K562 (cell line): ENCODE measurements around the gene PDLIM7.

Source experiments
- EZH2 ChIP-seq: IDR thresholded peaks from 2 replicates; pipeline ENCODE4 v1.6.1; 2012; ENCODE audit warnings: low read depth, mild to moderate bottlenecking, inconsistent platforms, low read length, borderline replicate concordance
- GTF2A2 ChIP-seq: IDR thresholded peaks from 2 replicates; pipeline ENCODE4 v1.6.1; 2016; ENCODE audit warnings: mild to moderate bottlenecking, missing genetic modification characterization, missing compliant biosample characterization
- HDAC1 ChIP-seq, 2 experiments: fragments of 450-650 bp; IDR thresholded peaks; 2 replicates each; pipeline ENCODE4 v1.6.1; 2016 to 2017; ENCODE audit warnings: inconsistent platforms in 1 of 2, mild to moderate bottlenecking in 1 of 2, moderate library complexity in 1 of 2
- KAT7 ChIP-seq: sonication (generic); formaldehyde crosslinking; IDR thresholded peaks from 2 replicates; pipeline ENCODE4 v1.8.0; 2022; ENCODE audit warnings: missing genetic modification reagents, mild to moderate bottlenecking, borderline replicate concordance
- PATZ1 ChIP-seq: fragments of 250-450 bp; sonication (Bioruptor Pico); IDR thresholded peaks from 2 replicates; pipeline ENCODE4 v1.5.0; 2020; ENCODE audit warnings: mild to moderate bottlenecking, borderline replicate concordance
- SIN3A ChIP-seq, 2 experiments: fragments of 150-350 bp in 1 of 2; IDR thresholded peaks; 2 replicates each; pipeline ENCODE4 v1.6.1; 2011 to 2016; ENCODE audit warnings: borderline replicate concordance in 2 of 2, low read depth in 2 of 2, low read length in 2 of 2, mild to moderate bottlenecking in 2 of 2, moderate library complexity in 2 of 2; ENCODE audit not compliant: control insufficient read depth in 1 of 2
- SIN3B ChIP-seq: fragments of 450-650 bp; IDR thresholded peaks from 2 replicates; pipeline ENCODE4 v1.6.1; 2017; ENCODE audit warnings: low read depth, mild to moderate bottlenecking, moderate library complexity
- TFE3 ChIP-seq: fragments of 450-650 bp; formaldehyde crosslinking; IDR thresholded peaks from 2 replicates; pipeline ENCODE4 v1.4.0; 2020; ENCODE audit warnings: mild to moderate bottlenecking, mixed read lengths
- YBX1 ChIP-seq: fragments of 450-650 bp; IDR thresholded peaks from 2 replicates; pipeline ENCODE4 v1.7.1; 2016; ENCODE audit warnings: mild to moderate bottlenecking
- YY1 ChIP-seq, 3 experiments: IDR thresholded peaks; 2 replicates each; pipeline ENCODE4 v1.6.1; 2011; ENCODE audit warnings: low read length in 2 of 3, mild to moderate bottlenecking in 2 of 3, moderate library complexity in 2 of 3, borderline replicate concordance in 1 of 3, control low read depth in 1 of 3, low read depth in 1 of 3; ENCODE audit not compliant: insufficient read depth in 3 of 3, insufficient replicate concordance in 2 of 3, control insufficient read depth in 1 of 3, insufficient read length in 1 of 3; ENCODE audit errors: extremely low read depth in 1 of 3
- ZBTB8A ChIP-seq: fragments of 450-650 bp; IDR thresholded peaks from 2 replicates; pipeline ENCODE4 v1.6.1; 2018; ENCODE audit warnings: mild to moderate bottlenecking, moderate library complexity; ENCODE audit not compliant: partially characterized antibody
- TF ChIP-seq, protein P1 (sequence below), 3 experiments: IDR thresholded peaks in 2 of 3; conservative IDR thresholded peaks in 1 of 3; 2 replicates each; pipeline ENCODE4 v1.5.1; 2011 to 2012; ENCODE audit warnings: low read length in 3 of 3, mild to moderate bottlenecking in 3 of 3, control low read depth in 2 of 3, improper control_type of control experiment in 1 of 3, inconsistent platforms in 1 of 3, low read depth in 1 of 3, mixed read lengths in 1 of 3, moderate library complexity in 1 of 3; ENCODE audit not compliant: insufficient read depth in 2 of 3
- TF ChIP-seq, protein P2 (sequence below): fragments of 450-650 bp; IDR thresholded peaks from 2 replicates; pipeline ENCODE4 v1.6.1; 2018; ENCODE audit not compliant: partially characterized antibody

GRCh38 chr5:177470759-177471536 lies 26.5 kb downstream of the PDLIM7 start:
- TF ChIP-seq TFE3 (CRISPR knock-in tag) (no peak), YBX1 (no peak), EZH2 (no peak), KAT7 (no peak), ZBTB8A (no peak), GTF2A2 (no peak), HDAC1 (IDR thresholded peaks at IDR 0.05) (no peak), SIN3B (no peak), SIN3A (IDR thresholded peaks at IDR 0.05; ENCODE audit: borderline replicate concordance in 2 of 2, control insufficient read depth in 1 of 2, low read depth in 2 of 2, low read length in 2 of 2) (no peak), YY1 (IDR thresholded peaks at IDR 0.05; ENCODE audit: borderline replicate concordance in 1 of 3, control insufficient read depth in 1 of 3, extremely low read depth in 1 of 3, insufficient read depth in 3 of 3, insufficient read length in 1 of 3, insufficient replicate concordance in 2 of 3, low read depth in 1 of 3, low read length in 2 of 3) (no peak), PATZ1 (CRISPR knock-in tag) (no peak)
- TF ChIP-seq, protein P1, sequence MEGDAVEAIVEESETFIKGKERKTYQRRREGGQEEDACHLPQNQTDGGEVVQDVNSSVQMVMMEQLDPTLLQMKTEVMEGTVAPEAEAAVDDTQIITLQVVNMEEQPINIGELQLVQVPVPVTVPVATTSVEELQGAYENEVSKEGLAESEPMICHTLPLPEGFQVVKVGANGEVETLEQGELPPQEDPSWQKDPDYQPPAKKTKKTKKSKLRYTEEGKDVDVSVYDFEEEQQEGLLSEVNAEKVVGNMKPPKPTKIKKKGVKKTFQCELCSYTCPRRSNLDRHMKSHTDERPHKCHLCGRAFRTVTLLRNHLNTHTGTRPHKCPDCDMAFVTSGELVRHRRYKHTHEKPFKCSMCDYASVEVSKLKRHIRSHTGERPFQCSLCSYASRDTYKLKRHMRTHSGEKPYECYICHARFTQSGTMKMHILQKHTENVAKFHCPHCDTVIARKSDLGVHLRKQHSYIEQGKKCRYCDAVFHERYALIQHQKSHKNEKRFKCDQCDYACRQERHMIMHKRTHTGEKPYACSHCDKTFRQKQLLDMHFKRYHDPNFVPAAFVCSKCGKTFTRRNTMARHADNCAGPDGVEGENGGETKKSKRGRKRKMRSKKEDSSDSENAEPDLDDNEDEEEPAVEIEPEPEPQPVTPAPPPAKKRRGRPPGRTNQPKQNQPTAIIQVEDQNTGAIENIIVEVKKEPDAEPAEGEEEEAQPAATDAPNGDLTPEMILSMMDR (IDR thresholded peaks at IDR 0.05 in 2 of 3, conservative IDR thresholded peaks at IDR 0.05 in 1 of 3; ENCODE audit: insufficient read depth in 2 of 3, low read depth in 1 of 3, low read length in 3 of 3) = no peak
- TF ChIP-seq, protein P2, sequence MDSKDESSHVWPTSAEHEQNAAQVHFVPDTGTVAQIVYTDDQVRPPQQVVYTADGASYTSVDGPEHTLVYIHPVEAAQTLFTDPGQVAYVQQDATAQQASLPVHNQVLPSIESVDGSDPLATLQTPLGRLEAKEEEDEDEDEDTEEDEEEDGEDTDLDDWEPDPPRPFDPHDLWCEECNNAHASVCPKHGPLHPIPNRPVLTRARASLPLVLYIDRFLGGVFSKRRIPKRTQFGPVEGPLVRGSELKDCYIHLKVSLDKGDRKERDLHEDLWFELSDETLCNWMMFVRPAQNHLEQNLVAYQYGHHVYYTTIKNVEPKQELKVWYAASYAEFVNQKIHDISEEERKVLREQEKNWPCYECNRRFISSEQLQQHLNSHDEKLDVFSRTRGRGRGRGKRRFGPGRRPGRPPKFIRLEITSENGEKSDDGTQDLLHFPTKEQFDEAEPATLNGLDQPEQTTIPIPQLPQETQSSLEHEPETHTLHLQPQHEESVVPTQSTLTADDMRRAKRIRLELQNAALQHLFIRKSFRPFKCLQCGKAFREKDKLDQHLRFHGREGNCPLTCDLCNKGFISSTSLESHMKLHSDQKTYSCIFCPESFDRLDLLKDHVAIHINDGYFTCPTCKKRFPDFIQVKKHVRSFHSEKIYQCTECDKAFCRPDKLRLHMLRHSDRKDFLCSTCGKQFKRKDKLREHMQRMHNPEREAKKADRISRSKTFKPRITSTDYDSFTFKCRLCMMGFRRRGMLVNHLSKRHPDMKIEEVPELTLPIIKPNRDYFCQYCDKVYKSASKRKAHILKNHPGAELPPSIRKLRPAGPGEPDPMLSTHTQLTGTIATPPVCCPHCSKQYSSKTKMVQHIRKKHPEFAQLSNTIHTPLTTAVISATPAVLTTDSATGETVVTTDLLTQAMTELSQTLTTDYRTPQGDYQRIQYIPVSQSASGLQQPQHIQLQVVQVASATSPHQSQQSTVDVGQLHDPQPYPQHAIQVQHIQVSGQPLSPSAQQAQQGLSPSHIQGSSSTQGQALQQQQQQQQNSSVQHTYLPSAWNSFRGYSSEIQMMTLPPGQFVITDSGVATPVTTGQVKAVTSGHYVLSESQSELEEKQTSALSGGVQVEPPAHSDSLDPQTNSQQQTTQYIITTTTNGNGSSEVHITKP = no peak
